ENCODE results near the gene DYSF.

DYSF gene

DNA sequence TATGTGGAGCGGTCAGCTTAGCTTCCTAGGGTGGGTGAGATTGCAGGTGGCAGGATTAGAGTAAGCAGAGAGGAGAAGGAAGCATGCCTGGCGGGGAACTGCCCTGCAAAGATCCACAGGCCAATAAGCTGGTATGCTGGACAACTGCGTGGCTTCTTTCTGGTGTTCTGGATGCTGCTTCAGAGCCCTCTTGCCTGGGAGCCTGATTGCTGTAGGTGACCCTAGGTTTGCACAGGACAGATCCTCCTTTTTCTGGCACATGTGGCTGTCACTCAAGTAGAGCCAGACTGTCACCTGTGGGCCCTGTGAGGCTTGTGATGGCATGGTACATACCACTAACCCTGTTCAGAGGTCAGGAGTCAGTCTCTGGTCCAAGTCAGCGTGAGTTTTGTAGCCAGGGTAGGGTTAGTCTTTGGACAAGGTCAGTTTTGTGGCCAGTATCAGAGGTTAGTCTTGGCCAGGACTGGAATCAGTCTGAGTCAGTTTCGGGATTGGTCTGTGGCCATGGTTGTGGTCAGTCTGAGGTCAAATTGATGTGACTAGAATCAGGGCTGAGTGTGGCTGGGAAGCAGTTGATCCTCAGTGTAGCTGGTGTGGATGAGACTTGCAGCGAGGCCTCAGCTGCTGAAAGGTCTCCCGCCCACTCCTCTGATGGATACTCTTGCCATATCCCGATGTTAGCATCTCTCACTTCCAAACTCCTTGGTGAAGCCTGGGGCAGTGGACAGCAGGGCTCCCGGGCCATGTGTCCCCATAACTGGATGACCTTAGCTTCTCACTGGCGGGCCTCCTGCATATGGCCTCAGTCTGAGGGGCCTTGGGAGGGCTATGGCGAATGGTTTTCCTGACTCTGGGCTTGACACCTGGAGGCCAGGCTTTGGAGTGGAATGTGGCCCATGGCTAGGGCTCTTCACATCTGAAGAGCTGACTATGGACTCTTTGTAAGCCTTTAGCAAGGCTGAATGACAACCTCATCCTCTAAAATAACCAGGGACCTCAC, 260.5 kb downstream of the DYSF start:
- in situ Hi-C loops (cut with HindIII; ENCODE audit: low sequenced_read_pairs) = no loop called here

- in situ Hi-C loops (cut with HindIII; ENCODE audit: low sequenced_read_pairs) = no loop called here
These were observed 261.4 kb downstream of the DYSF start for GRCh38 chr2:71714601-71715240.

GRCh38 chr2:71715241-71715750, 261.9 kb downstream of the DYSF start:
- in situ Hi-C loops (cut with HindIII; ENCODE audit: low sequenced_read_pairs) = no loop called here

GRCh38 chr2:71715951-71716696, 262.8 kb downstream of the DYSF start:
- in situ Hi-C loops (cut with HindIII; ENCODE audit: low sequenced_read_pairs) = no loop called here

- in situ Hi-C loops (cut with HindIII; ENCODE audit: low sequenced_read_pairs) = no loop called here
These were observed 263.6 kb downstream of the DYSF start for GRCh38 chr2:71716697-71717624.

DNA sequence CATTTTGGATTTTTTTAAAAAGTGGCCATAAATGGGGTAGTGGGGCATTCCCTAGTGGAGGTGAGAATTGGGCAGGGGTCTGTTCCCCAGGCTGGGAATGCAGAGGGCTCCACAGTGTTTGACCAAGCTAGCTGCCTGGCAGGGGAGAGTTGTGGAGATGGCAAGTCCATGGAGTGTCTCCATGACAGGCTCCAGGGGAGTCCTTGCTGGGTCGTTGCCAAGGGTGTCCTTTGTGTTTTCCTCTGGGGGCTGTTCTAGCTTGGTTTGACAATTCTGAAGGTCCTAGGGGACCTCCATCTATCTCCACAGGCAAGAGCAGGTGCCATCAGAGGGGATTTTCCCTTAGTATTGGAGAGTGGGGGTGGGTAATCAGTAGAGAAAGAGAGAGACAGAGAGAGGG, 265.3 kb downstream of the DYSF start:
- in situ Hi-C loops (cut with HindIII; ENCODE audit: low sequenced_read_pairs) = no loop called here

GRCh38 chr2:71719520-71720282, 266.3 kb downstream of the DYSF start:
- in situ Hi-C loops (cut with HindIII; ENCODE audit: low sequenced_read_pairs) = no loop called here

DNA sequence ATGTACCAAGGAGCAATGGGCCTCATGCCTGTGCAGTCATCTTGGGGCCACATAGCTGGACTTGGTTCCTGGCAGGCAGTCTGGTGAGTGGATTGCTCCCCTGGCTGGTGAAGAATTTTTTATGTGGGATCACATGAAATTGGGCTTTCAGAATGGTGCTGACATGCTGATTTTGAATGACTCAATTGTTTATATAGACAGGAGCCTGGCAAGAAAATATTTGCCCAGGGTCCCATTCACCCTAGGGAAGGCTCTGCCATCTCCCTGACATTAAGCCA, 266.9 kb downstream of the DYSF start:
- in situ Hi-C loops (cut with HindIII; ENCODE audit: low sequenced_read_pairs) = no loop called here

- in situ Hi-C loops (cut with HindIII; ENCODE audit: low sequenced_read_pairs) = no loop called here
These were observed 267.4 kb downstream of the DYSF start for GRCh38 chr2:71720596-71721361.

DNA sequence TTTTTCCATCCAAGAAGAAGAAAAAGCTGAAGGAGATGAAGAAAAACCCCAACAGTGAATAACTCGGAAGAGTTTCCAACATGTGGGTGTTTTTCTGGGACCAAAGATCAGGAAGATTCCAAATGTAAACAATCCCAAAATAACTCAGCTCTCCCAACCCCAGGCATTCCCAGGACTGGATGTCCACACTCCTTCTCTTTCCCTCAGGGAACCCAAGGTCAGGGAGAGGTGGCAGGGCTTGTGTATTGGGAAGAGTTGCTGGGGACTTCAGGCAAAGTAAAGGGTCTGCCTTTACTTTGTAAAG, 268.0 kb downstream of the DYSF start:
- in situ Hi-C loops (cut with HindIII; ENCODE audit: low sequenced_read_pairs) = no loop called here

DNA sequence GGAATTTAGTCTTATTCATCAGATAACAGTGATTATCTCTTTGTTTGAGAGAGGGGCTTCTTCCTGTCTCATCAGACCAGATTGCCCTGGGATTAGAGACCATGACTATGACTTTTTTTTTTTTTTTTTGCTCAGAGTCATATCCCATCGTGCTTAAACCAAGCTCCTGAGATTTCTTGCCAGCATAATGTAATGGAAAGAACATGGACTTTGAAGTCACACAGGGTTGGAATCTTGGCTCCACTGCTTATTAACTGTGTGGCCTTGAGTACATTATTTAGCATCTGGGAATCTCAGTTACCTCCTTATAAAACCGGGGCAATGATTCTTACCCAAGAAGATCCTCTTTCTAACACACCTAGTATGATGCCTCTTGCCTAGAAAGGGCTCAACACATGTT, 268.3 kb downstream of the DYSF start:
- in situ Hi-C loops (cut with HindIII; ENCODE audit: low sequenced_read_pairs) = no loop called here

- in situ Hi-C loops (cut with HindIII; ENCODE audit: low sequenced_read_pairs) = no loop called here
These were observed 268.9 kb downstream of the DYSF start for GRCh38 chr2:71722286-71722685.

GRCh38 chr2:71724793-71725192, 271.4 kb downstream of the DYSF start:
- in situ Hi-C loops (cut with HindIII; ENCODE audit: low sequenced_read_pairs) = no loop called here

GRCh38 chr2:71725836-71726235, 272.5 kb downstream of the DYSF start:
- in situ Hi-C loops (cut with HindIII; ENCODE audit: low sequenced_read_pairs) = no loop called here

GRCh38 chr2:71727562-71727961, 274.2 kb downstream of the DYSF start:
- in situ Hi-C loops (cut with HindIII; ENCODE audit: low sequenced_read_pairs) = no loop called here

DNA sequence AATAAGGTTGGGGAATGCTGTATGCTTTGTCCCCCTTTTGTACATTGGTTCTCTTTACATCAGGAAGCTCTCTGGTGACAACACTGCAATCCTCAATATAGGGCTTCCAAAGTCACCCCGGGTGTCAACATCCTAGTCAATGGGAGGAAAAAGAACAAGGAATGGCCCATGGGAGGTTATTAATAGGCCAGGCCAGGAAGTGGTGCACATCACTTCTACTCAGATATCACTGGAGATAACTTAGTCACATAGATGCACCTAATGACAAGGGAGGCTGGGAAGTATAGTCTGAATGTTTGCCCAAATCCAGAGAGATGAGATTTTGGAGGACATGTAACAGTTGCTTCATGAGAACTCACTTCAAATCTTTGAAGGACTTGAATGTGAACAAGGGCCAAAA, 274.7 kb downstream of the DYSF start:
- in situ Hi-C loops (cut with HindIII; ENCODE audit: low sequenced_read_pairs) = no loop called here

DNA sequence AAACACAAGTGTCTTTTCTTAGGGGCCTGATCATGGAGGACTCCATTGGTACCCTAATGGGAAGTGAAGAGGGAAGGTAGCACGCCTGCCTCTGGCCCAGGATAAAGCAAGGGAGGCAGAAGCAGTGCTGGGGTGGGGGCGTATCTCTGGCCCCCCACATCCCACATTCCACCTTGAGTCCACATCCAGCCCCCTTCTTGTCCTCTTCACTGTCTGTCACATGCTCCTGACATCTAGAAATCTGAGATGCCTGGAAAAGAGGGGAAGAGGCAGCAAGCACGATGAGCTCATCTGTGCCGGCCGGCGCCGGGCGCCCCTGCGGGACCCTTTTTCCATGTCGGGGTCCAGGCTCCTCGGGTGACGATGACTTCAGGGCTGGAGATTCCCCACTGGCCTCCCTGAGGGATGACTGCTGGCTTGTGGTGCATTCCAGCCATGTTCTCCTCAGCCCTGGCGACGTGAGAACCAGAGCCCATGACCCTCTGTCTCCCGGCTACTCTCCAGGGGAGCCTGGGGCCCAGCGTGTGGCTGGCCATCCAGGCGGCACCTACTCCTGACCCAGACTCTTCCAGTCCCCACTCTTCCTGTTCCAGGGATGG, 277.5 kb downstream of the DYSF start:
- in situ Hi-C loops (cut with HindIII; ENCODE audit: low sequenced_read_pairs) = no loop called here

GRCh38 chr2:71734620-71735019, 281.3 kb downstream of the DYSF start:
- in situ Hi-C loops (cut with HindIII; ENCODE audit: low sequenced_read_pairs) = no loop called here

- in situ Hi-C loops (cut with HindIII; ENCODE audit: low sequenced_read_pairs) = no loop called here
These were observed 282.3 kb downstream of the DYSF start for GRCh38 chr2:71735676-71736075.

Measured in endothelial cell of hepatic sinusoid (primary cell).